ENCODE data around the gene FGF22. TPM values are rescaled to one million over a fixed set of nuclear protein-coding genes. Genes with fewer than 3 reads are reported as not detected.
A peak's percentile ranks its signal among the peaks of the same experiment; 100 is the strongest.

Gene FGF22
- total RNA-seq, 5 donors from 2014 or later (not counting 1 experiment from before 2014, with no cell fraction given) = 0.35 to 3.9 (median 2.8) TPM

- H3K9me3 ChIP-seq = no peaks in the 10 kb centered on the region
- peaks cover 0 to 20% of the 10 kb centered on the region in 2 experiments for H3K27me3 ChIP-seq (replicated peaks in 1 of 2; ENCODE audit: control insufficient read depth in 2 of 2, extremely low read depth in 1 of 2, insufficient read depth in 2 of 2, low read length in 1 of 2)
- peaks cover 5 to 27% of the 10 kb centered on the region in 2 experiments for H3K4me1 ChIP-seq (ENCODE audit: control insufficient read depth in 1 of 2, extremely low read depth in 1 of 2, insufficient read depth in 2 of 2, low read length in 2 of 2)
- Mint-ChIP-seq H3K9me3 (no peaks in the 10 kb centered on the region), H3K36me3 (no peaks in the 10 kb centered on the region), H3K27ac (peak overlapping the region; percentile 97 to 100), H3K4me3 (peak overlapping the region; percentile 70 to 90 (median 89)), H3K4me1 (peaks cover 4 to 7% (median 7%) of the 10 kb centered on the region in 3 donors), H3K27me3 (peaks cover 0 to 5% of the 10 kb centered on the region in 2 donors)
- peak overlapping the region; percentile 76 for H3K27ac ChIP-seq (ENCODE audit: low read length)
- H3K4me3 ChIP-seq (ENCODE audit: control insufficient read depth in 1 of 2, extremely low read depth in 1 of 2, low read length in 1 of 2) = peak overlapping the region in 1 of 2 donors; percentile 59
- ChIA-PET POLR2A (interaction anchor here in 1 of 2 donors (0.5 to 1.0 kb wide), 2 partner anchors 21 to 594 kb away, joined by 7 to 8 read pairs; partner anchors contain the start of gene FAM174C), CTCF (interaction anchor here in 1 of 2 donors (0.6 kb wide), 1 partner anchor 146 kb away, joined by 3 read pairs; the partner anchor contains the start of gene AZU1)
- DNase-seq (peak in 23 of 35 experiments; percentile 30 to 94 (median 88)), ATAC-seq (replicated peaks in 1 of 4) (no peak)
- WGBS (ENCODE audit: insufficient coverage) = 28% methylated on average over 37 of the region's 54 CpGs
- H3K36me3 ChIP-seq (ENCODE audit: control insufficient read depth in 2 of 2, extremely low read depth in 1 of 2, insufficient read depth in 1 of 2, low read length in 1 of 2) = no peaks in the 10 kb centered on the region
Measured at GRCh38 chr19:681029-682019, 41.6 kb downstream of the FGF22 start.

- Histone ChIP-seq H3K4me1 (ENCODE audit: control insufficient read depth in 1 of 2, extremely low read depth in 1 of 2, insufficient read depth in 2 of 2, low read length in 2 of 2) (peaks cover 5 to 23% of the 10 kb centered on the region in 2 experiments), H3K27ac (ENCODE audit: low read length) (no peak overlapping the region), H3K9me3 (no peaks in the 10 kb centered on the region), H3K27me3 (replicated peaks in 1 of 2; ENCODE audit: control insufficient read depth in 2 of 2, extremely low read depth in 1 of 2, insufficient read depth in 2 of 2, low read length in 1 of 2) (peaks cover 0 to 6% of the 10 kb centered on the region in 2 experiments), H3K36me3 (ENCODE audit: control insufficient read depth in 2 of 2, extremely low read depth in 1 of 2, insufficient read depth in 1 of 2, low read length in 1 of 2) (no peaks in the 10 kb centered on the region), H3K4me3 (ENCODE audit: control insufficient read depth in 1 of 2, extremely low read depth in 1 of 2, low read length in 1 of 2) (no peak overlapping the region)
- WGBS (ENCODE audit: insufficient coverage) = 95% methylated on average over 16 of the region's 25 CpGs
- DNase-seq (no peak), ATAC-seq (replicated peaks in 1 of 4) (no peak)
- Mint-ChIP-seq H3K4me3 (no peak overlapping the region), H3K9me3 (no peaks in the 10 kb centered on the region), H3K27ac (no peak overlapping the region), H3K4me1 (peaks cover 4 to 7% (median 7%) of the 10 kb centered on the region in 3 donors), H3K27me3 (peaks cover 0 to 3% of the 10 kb centered on the region in 2 donors), H3K36me3 (no peaks in the 10 kb centered on the region)
- ChIA-PET CTCF (no interaction called here), POLR2A (interaction anchor here in 1 of 2 donors (0.7 kb wide), 1 partner anchor 76 kb away, joined by 8 read pairs; no protein-coding TSS in a partner anchor)
Measured at GRCh38 chr19:682678-683320, 43.1 kb downstream of the FGF22 start.

GRCh38 chr19:685454-685931 is 45.8 kb downstream of the FGF22 start:
- no peaks in the 10 kb centered on the region for H3K27me3 Mint-ChIP-seq

GRCh38 chr19:686589-687297 is 47.1 kb downstream of the FGF22 start:
- CTCF ChIA-PET = no interaction called here
- 79% methylated on average over 16 of the region's 17 CpGs for WGBS (ENCODE audit: insufficient coverage)
- H3K4me3 Mint-ChIP-seq = no peak overlapping the region
- no peaks in the 10 kb centered on the region for H3K36me3 ChIP-seq (ENCODE audit: control insufficient read depth in 2 of 2, extremely low read depth in 1 of 2, insufficient read depth in 1 of 2, low read length in 1 of 2)
- no peaks in the 10 kb centered on the region for H3K4me1 Mint-ChIP-seq
- H3K4me3 ChIP-seq (ENCODE audit: control insufficient read depth in 1 of 2, extremely low read depth in 1 of 2, low read length in 1 of 2) = no peak overlapping the region
- H3K9me3 ChIP-seq = no peaks in the 10 kb centered on the region
- DNase-seq (no peak), ATAC-seq (replicated peaks in 1 of 4) (no peak)
- POLR2A ChIA-PET = no interaction called here
- H3K27ac ChIP-seq (ENCODE audit: low read length) = no peak overlapping the region
- H3K27me3 Mint-ChIP-seq = no peaks in the 10 kb centered on the region
- no peak overlapping the region for H3K27ac Mint-ChIP-seq
- H3K27me3 ChIP-seq (replicated peaks in 1 of 2; ENCODE audit: control insufficient read depth in 2 of 2, extremely low read depth in 1 of 2, insufficient read depth in 2 of 2, low read length in 1 of 2) = peaks cover 0 to 2% of the 10 kb centered on the region in 2 experiments
- peaks cover 0 to under 1% of the 10 kb centered on the region in 2 experiments for H3K4me1 ChIP-seq (ENCODE audit: control insufficient read depth in 1 of 2, extremely low read depth in 1 of 2, insufficient read depth in 2 of 2, low read length in 2 of 2)
- H3K36me3 Mint-ChIP-seq = no peaks in the 10 kb centered on the region
- H3K9me3 Mint-ChIP-seq = no peaks in the 10 kb centered on the region

More at GRCh38 chr19:685454-685931, 45.8 kb downstream of the FGF22 start:
- no peaks in the 10 kb centered on the region for H3K36me3 ChIP-seq (ENCODE audit: control insufficient read depth in 2 of 2, extremely low read depth in 1 of 2, insufficient read depth in 1 of 2, low read length in 1 of 2)
- no peak overlapping the region for H3K4me3 ChIP-seq (ENCODE audit: control insufficient read depth in 1 of 2, extremely low read depth in 1 of 2, low read length in 1 of 2)
- H3K27ac Mint-ChIP-seq = no peak overlapping the region
- H3K4me1 ChIP-seq (ENCODE audit: control insufficient read depth in 1 of 2, extremely low read depth in 1 of 2, insufficient read depth in 2 of 2, low read length in 2 of 2) = peaks cover 0 to 13% of the 10 kb centered on the region in 2 experiments
- H3K9me3 Mint-ChIP-seq = no peaks in the 10 kb centered on the region
- ATAC-seq (replicated peaks in 1 of 4) (no peak), DNase-seq (no peak)
- ChIA-PET CTCF (no interaction called here), POLR2A (no interaction called here)
- H3K9me3 ChIP-seq = no peaks in the 10 kb centered on the region
- H3K4me1 Mint-ChIP-seq = peaks cover 0 to 2% (median 0%) of the 10 kb centered on the region in 3 donors
- H3K27ac ChIP-seq (ENCODE audit: low read length) = no peak overlapping the region
- 93% methylated on average over 26 of the region's 31 CpGs for WGBS (ENCODE audit: insufficient coverage)
- no peaks in the 10 kb centered on the region for H3K36me3 Mint-ChIP-seq
- peaks cover 0 to 2% of the 10 kb centered on the region in 2 experiments for H3K27me3 ChIP-seq (replicated peaks in 1 of 2; ENCODE audit: control insufficient read depth in 2 of 2, extremely low read depth in 1 of 2, insufficient read depth in 2 of 2, low read length in 1 of 2)
- no peak overlapping the region for H3K4me3 Mint-ChIP-seq

GRCh38 chr19:687569-688166 is 48.0 kb downstream of the FGF22 start:
- Mint-ChIP-seq H3K27ac (no peak overlapping the region), H3K27me3 (no peaks in the 10 kb centered on the region), H3K4me3 (no peak overlapping the region), H3K4me1 (no peaks in the 10 kb centered on the region), H3K9me3 (no peaks in the 10 kb centered on the region), H3K36me3 (no peaks in the 10 kb centered on the region)
- Histone ChIP-seq H3K27ac (ENCODE audit: low read length) (no peak overlapping the region), H3K9me3 (no peaks in the 10 kb centered on the region), H3K4me1 (ENCODE audit: control insufficient read depth in 1 of 2, extremely low read depth in 1 of 2, insufficient read depth in 2 of 2, low read length in 2 of 2) (no peaks in the 10 kb centered on the region), H3K36me3 (ENCODE audit: control insufficient read depth in 2 of 2, extremely low read depth in 1 of 2, insufficient read depth in 1 of 2, low read length in 1 of 2) (no peaks in the 10 kb centered on the region), H3K27me3 (replicated peaks in 1 of 2; ENCODE audit: control insufficient read depth in 2 of 2, extremely low read depth in 1 of 2, insufficient read depth in 2 of 2, low read length in 1 of 2) (peaks cover 0 to 2% of the 10 kb centered on the region in 2 experiments), H3K4me3 (ENCODE audit: control insufficient read depth in 1 of 2, extremely low read depth in 1 of 2, low read length in 1 of 2) (no peak overlapping the region)
- 93% methylated on average over 10 of the region's 11 CpGs for WGBS (ENCODE audit: insufficient coverage)
- ATAC-seq (replicated peaks in 1 of 4) = no peak
- POLR2A ChIA-PET = no interaction called here
- CTCF ChIA-PET = interaction anchor here in 1 of 2 donors (0.6 kb wide), 1 partner anchor 45 kb away, joined by 3 read pairs; no protein-coding TSS in a partner anchor
- no peak for DNase-seq

Data from T-cell (primary cell).